D341Med (cell line): Measurements from ENCODE around the gene SLC7A5.
"Not testable (repeated sequence)": the region's sequence is repeated elsewhere in the genome, so short reads cannot be mapped to it uniquely, and the experiment has no call there.

ENCODE experiments used
- DNase-seq: peaks from one replicate; pipeline ENCODE4 v3.0.0; 2012; ENCODE audit warnings: low spot score

Gene SLC7A5

GRCh38 chr16:87869061-87869878 lies at the start of gene SLC7A5:
TSS of gene SLC7A5 (minus strand) at chr16:87869507. CDS start at chr16:87869422, 85 bp downstream.
- peak; percentile 89 for DNase-seq

- no peak for DNase-seq
Measured at GRCh38 chr16:87918338-87918737, 49.0 kb upstream of the SLC7A5 start.

DNA sequence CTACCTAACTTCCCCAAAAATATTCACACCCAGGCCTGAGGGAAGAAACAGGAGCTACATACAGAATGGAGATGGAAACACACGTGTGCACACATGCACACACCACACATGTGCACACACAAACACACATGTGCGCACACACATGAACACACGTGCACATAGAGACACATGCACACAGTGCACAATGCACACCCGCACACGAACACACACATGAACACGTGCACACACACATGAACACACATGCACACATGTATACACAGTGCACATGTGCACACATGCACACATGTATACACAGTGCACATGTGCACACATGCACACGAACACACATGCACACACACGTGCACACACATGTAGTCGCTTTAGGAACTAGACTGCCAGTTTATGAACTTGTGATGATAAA lies 48.2 kb upstream of the SLC7A5 start:
- DNase-seq: no peak

DNA sequence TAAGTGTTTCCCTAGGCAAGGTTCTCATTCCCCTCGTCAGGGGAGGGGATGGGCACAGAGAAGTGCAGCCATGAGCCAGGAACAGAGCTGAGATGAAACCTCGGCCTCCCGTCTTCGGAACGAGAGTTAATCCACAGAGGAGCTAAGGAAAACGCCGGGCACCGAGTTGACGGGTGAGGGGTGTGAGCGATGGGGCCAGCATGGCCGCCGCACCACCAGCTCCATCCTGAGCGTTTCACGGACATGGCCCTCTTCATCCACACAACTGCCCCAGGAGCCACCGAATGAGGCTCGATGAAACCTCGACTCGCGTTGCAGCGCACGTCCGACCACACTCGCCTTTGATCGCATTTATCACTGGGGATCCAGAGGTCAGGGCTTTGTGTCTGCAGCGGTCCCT lies 45.5 kb upstream of the SLC7A5 start:
- DNase-seq: no peak

DNA sequence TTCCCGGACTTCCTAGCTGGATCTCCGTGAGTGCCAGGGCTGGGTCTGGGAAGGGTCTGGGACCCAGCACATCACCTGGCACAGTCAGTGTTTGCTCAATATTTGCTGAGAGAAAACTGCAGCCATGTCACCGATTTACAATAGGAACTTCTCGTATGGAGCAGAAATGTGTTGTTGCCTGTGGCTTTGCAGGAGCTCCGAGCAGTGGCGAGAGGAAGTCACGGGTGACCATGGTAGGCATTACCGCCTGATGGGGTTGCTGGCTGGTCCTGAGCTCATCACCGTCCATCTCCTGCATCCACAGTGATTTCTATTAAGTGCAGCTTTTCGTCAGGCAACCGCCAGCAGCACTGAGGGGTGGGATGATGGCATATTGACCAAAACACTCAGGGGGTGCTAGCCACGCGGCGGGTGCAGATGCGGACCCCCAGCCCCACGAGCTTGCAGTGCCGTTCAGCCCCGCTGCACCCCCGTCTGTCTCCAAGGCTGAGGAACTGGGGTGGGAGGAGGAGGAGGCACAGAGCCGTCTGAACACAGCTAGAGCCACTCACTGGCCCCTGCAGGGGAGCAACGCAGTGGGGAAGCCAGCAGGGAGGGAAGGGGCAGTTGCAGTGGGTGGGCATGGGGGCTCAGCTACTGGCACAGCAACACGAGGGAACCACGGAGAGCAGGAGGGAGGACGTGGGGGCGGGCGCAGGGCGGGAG lies 44.9 kb upstream of the SLC7A5 start:
- DNase-seq: not testable (repeated sequence)

GRCh38 chr16:87912691-87913090 lies 43.4 kb upstream of the SLC7A5 start:
- DNase-seq: not testable (repeated sequence)

DNA sequence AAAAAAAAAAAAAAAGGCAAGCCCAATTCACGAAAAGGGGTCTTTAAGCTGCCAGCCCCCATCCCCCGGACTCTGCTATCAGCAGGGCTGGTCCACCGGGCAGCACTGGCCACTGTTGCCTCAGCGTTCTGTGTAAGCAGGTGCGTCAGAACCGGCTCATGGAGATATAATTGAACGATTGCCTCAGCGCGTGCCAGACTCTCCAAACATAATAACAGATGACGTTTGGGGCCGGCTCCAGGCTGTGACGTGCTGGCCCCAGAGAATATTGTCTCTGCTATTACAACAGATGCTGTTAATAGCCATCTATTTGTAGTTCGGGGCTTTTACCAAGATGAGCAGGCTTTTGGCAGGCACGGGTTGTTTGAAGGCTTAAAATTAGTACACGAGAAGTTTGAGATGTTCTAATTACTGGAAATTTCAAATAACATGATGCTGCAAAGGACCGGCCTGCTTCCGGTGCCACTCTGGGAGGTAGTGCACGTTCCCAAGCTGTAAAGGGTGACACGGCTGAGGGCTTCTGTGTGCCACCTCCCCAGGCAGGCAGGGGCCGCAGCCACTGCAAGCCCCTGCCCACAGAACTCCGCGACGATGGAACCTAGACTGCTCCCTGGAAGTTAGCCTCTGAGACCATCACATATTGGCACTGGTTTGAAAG lies 41.9 kb upstream of the SLC7A5 start:
- peak; percentile 72 for DNase-seq

GRCh38 chr16:87909203-87909935 lies 40.1 kb upstream of the SLC7A5 start:
- DNase-seq: peak; percentile 84

- not testable (repeated sequence) for DNase-seq
Measured at GRCh38 chr16:87908101-87908500, 38.8 kb upstream of the SLC7A5 start.

DNA sequence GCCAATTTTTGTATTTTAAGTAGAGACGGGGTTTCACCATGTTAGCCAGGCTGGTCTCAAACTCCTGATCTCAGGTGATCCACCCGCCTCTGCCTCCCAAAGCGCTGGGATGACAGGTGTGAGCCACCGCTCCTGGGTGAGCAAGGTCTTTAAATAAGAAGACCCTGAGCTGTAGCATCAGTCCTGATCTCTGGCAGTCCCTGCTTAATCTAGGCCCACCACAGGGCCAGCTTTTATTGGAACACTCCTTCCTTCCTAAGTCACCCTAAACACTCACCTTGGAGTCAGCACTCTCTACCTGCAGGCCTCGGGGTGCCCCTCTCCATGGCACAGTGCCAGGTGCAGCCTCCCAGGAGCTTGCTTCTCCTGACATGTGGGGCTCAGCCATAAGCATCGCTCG lies 36.2 kb upstream of the SLC7A5 start:
- DNase-seq: not testable (repeated sequence)

DNA sequence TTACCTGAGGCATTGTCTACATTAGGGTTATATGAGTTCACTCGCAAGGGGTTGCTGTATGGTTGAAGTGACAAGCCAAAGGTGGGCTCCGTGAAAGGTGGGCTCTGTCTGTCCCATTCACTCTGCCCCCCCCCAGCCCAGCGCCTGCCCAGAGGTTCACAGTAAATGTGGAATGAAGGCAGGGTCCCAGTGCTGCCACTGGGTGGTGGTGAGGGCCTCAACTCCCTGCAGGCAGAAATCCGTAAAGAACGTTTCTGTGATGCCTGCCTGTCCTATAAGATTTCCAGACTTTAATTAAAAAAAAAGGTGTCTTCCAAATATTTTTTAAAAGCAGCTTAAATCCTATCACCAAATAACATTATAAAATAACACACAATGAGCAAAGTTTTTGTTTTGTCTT lies 35.7 kb upstream of the SLC7A5 start:
- DNase-seq: not testable (repeated sequence)

DNA sequence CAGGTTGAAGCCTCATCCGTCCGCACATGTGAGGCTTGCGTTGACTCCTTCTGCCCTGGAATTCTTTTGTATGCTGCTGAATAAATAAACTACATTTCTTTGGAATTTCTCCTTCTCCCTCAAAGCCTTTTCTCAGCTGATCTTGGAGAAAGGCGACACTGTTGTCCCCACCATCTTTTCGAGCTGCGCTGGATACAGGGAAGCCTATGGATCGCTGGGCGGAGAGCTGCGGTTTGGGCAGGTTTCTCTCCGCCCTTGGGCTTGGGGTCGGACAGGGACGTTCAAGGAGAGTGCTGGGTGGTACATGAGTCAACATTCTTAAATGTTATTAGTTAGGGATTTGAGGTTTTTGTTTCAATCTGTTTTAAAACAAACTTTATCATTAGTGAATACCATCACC lies 31.2 kb upstream of the SLC7A5 start:
- DNase-seq: not testable (repeated sequence)

- DNase-seq: no peak
Measured at GRCh38 chr16:87897521-87898505, 28.5 kb upstream of the SLC7A5 start.

GRCh38 chr16:87896924-87897520 lies 27.7 kb upstream of the SLC7A5 start:
- not testable (repeated sequence) for DNase-seq

DNA sequence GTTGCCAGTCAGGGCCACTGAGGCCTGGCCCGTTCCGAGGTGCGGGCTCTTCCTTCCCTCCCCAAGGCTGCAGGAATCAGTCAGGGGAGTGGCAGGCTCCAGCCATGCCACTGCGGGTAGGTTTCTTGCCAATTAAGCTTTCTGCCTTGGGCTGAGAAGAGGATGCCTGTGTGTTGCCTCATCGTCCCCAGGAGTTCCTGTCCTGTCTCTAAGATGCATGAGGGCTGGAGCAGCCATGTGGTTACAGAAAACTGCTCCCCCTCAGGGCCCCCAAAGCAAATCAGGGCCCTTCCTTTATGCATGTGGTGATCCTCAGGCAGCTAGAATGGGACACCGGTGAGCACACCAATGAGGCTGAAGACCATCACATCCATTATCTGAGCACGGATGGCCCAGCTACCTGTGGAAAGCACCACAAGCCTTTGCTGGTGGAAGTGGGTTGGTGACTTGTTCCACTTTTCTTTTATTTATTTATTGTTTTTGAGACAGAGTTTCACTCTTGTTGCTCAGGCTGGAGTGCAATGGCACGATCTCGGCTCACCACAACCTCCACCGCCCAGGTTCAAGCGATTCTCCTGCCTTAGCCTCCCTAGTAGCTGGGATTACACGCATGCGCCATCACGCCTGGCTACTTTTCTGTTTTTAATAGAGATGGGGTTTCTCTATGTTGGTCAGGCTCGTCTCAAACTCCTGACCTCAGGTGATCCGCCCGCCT lies 27.0 kb upstream of the SLC7A5 start:
- DNase-seq: not testable (repeated sequence)

GRCh38 chr16:87895641-87896141 lies 26.4 kb upstream of the SLC7A5 start:
- DNase-seq: no peak

DNA sequence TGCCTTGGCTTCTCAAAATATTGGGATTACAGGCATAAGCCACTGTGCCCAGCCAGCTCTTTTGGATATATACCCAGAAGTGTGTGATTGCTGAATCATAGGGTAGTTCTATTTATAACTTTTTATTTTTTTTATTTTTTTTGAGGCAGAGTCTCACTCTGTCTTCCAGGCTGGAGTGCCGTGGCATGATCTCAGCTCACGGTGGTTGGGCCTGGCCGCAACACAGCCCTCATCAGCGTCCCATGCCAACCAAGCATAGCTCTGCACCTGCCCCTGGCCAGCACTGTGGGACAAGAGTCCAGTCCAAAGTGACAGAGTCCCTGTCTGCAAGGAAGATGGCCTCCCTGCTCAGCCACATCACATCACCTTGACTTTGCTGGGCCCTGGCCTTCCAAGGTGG lies 24.7 kb upstream of the SLC7A5 start:
- DNase-seq: not testable (repeated sequence)

DNA sequence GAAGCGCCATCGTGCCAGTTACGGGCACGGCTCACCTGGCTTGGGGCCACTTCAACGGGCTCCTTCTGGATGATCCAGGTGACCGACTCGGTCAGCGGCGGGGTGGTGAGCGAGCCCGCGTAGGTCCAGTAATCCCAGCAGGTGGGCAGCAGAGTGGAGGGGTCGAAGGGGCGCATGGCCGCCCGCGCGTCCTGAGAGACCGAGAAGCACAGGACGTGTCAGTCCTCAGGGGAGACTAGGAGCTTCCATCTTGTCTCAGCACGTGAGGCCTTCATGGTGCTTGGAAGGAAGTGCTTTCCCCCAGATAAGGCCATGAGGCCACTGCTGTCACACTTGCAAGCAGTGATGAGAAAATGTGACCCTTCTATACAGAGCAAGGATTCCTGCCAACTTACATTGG lies 22.5 kb upstream of the SLC7A5 start:
- no peak for DNase-seq

DNA sequence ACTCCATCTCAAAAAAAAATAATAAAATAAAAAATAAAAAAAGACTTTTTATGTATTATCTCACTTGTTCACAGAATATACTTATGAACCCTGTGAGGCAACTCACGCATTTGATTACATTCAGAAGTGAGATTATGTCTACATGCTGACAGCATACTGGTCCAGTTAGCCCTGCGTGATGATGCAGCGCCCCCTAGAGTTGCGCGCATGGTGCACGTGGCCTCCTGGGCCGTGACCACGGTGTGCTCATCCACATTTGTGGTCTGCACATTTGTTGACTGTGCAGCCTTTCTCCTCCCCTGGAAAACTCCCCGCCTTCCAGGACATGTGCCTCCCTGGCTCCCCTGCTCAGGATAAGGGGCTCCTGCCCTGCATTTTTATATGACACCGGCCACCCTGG lies 20.5 kb upstream of the SLC7A5 start:
- DNase-seq: peak; percentile 37

DNA sequence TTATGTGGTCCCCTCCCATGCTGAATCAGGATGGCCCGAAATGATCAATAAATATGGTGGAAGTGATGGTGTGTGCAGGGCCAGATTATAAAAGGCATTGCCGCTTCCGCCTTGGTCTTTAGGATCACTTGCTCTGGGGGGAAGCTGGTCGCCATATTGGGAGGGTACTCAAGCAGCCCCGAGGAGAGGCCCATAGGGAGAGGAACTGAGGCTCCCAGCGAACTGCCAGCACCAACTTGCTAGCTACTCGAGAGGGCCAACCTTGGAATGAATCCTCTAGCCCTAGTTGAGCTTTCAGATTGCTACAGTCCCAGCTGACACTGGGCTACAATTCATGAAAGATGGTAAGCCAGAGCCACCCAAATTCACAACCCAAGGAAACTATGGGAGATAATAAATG lies 19.0 kb upstream of the SLC7A5 start:
- not testable (repeated sequence) for DNase-seq
